WTC11 (cell line): Measurements from ENCODE around the gene POLR2E. TPM values are rescaled to one million over a fixed set of nuclear protein-coding genes. Genes with fewer than 3 reads are reported as not detected.

Experiments
- ATAC-seq: fragments of 200-7000 bp; cut with Tn5 transposase; 2 replicates; pipeline ENCODE4 v1.10.0; 2021; ENCODE audit warnings: mild to moderate bottlenecking, moderate library complexity
- CTCF ChIA-PET: fragments of 300-600 bp; sonication (Branson Sonifier 250); formaldehyde crosslinking; loops from one replicate; lab custom pipeline; 2021; ENCODE audit warnings: antibody characterized with exemption; lab: Charles Lee
- POLR2A ChIA-PET: fragments of 350-600 bp; sonication (Branson Sonifier 250); formaldehyde crosslinking; loops from one replicate; lab custom pipeline; 2021; ENCODE audit warnings: antibody characterized with exemption; lab: Charles Lee
- DNase-seq: peaks from one replicate; pipeline ENCODE4 v3.0.0; 2021; ENCODE audit warnings: low spot score
- H3K27ac Mint-ChIP-seq: 2 replicates; pipeline ENCODE4 v1.8.0; 2021; ENCODE audit warnings: mixed read lengths
- H3K27me3 Mint-ChIP-seq: 2 replicates; pipeline ENCODE4 v1.8.0; 2021; ENCODE audit warnings: low read depth, mild to moderate bottlenecking, moderate library complexity, mixed read lengths
- H3K36me3 Mint-ChIP-seq: 2 replicates; pipeline ENCODE4 v1.8.0; 2021; ENCODE audit warnings: mixed read lengths
- H3K4me1 Mint-ChIP-seq: 2 replicates; pipeline ENCODE4 v1.8.0; 2022; ENCODE audit warnings: mixed read lengths
- H3K4me3 Mint-ChIP-seq: 2 replicates; pipeline ENCODE4 v1.8.0; 2021; ENCODE audit warnings: mild to moderate bottlenecking, moderate library complexity, mixed read lengths
- H3K9me3 Mint-ChIP-seq: 2 replicates; pipeline ENCODE4 v1.8.0; 2021; ENCODE audit warnings: mixed read lengths
- GTF2I ChIP-seq: fragments of 250-450 bp; sonication (Bioruptor Pico); conservative IDR thresholded peaks from 2 replicates; pipeline ENCODE4 v1.4.0; 2021; ENCODE audit warnings: mild to moderate bottlenecking
- HMGA2 ChIP-seq: fragments of 250-450 bp; sonication (Bioruptor Pico); IDR thresholded peaks from 2 replicates; pipeline ENCODE4 v1.4.0; 2021; ENCODE audit warnings: mild to moderate bottlenecking, moderate library complexity
- NR1H2 ChIP-seq: sonication (generic); formaldehyde crosslinking; IDR thresholded peaks from 2 replicates; pipeline ENCODE4 v1.9.0; 2021; ENCODE audit warnings: mild to moderate bottlenecking, moderate library complexity, missing genetic modification reagents
- OVOL2 ChIP-seq: fragments of 250-450 bp; sonication (Bioruptor Pico); IDR thresholded peaks from 2 replicates; pipeline ENCODE4 v1.9.0; 2021; ENCODE audit warnings: mild to moderate bottlenecking, borderline replicate concordance
- RELA ChIP-seq: sonication (generic); formaldehyde crosslinking; IDR thresholded peaks from 2 replicates; pipeline ENCODE4 v1.8.1; 2022; ENCODE audit warnings: missing genetic modification reagents, mild to moderate bottlenecking, borderline replicate concordance
- TP53 ChIP-seq: sonication (generic); formaldehyde crosslinking; IDR thresholded peaks from 2 replicates; pipeline ENCODE4 v1.8.1; 2023; ENCODE audit warnings: mild to moderate bottlenecking, missing genetic modification reagents
- ZNF416 ChIP-seq: fragments of 250-450 bp; sonication (Bioruptor Pico); IDR thresholded peaks from 2 replicates; pipeline ENCODE4 v1.9.0; 2021; ENCODE audit warnings: mild to moderate bottlenecking, inconsistent platforms
- total RNA-seq: library from RNA; stranded (reverse); gene quantifications from 3 replicates; pipeline ENCODE4 v1.2.3, GENCODE V29; 2021
- TF ChIP-seq, protein P1 (sequence below): sonication (generic); formaldehyde crosslinking; IDR thresholded peaks from 2 replicates; pipeline ENCODE4 v1.8.1; 2023; ENCODE audit warnings: mild to moderate bottlenecking, missing genetic modification reagents
- TF ChIP-seq, protein P2 (sequence below): sonication (generic); formaldehyde crosslinking; IDR thresholded peaks from 2 replicates; pipeline ENCODE4 v1.8.1; 2022; ENCODE audit warnings: mild to moderate bottlenecking, moderate library complexity, missing genetic modification reagents
- TF ChIP-seq, protein P3 (sequence below): fragments of 250-450 bp; sonication (Bioruptor Pico); IDR thresholded peaks from 2 replicates; pipeline ENCODE4 v1.9.0; 2021; ENCODE audit warnings: mild to moderate bottlenecking
- TF ChIP-seq, protein P4 (sequence below): sonication (generic); formaldehyde crosslinking; IDR thresholded peaks from 2 replicates; pipeline ENCODE4 v1.8.1; 2023; ENCODE audit warnings: mild to moderate bottlenecking, moderate library complexity, missing genetic modification reagents
- TF ChIP-seq, protein P5 (sequence below): sonication (generic); formaldehyde crosslinking; IDR thresholded peaks from 2 replicates; pipeline ENCODE4 v1.8.1; 2023; ENCODE audit warnings: mild to moderate bottlenecking, missing genetic modification reagents
- TF ChIP-seq, protein P6 (sequence below): sonication (generic); formaldehyde crosslinking; IDR thresholded peaks from 2 replicates; pipeline ENCODE4 v1.8.1; 2023; ENCODE audit warnings: mild to moderate bottlenecking, missing genetic modification reagents, moderate library complexity
- TF ChIP-seq, protein P7 (sequence below): fragments of 250-450 bp; sonication (Bioruptor Pico); IDR thresholded peaks from 2 replicates; pipeline ENCODE4 v1.9.0; 2021; ENCODE audit warnings: mild to moderate bottlenecking

Gene POLR2E
- total RNA-seq, 1 experiment from 2014 or later = 275 TPM

DNA sequence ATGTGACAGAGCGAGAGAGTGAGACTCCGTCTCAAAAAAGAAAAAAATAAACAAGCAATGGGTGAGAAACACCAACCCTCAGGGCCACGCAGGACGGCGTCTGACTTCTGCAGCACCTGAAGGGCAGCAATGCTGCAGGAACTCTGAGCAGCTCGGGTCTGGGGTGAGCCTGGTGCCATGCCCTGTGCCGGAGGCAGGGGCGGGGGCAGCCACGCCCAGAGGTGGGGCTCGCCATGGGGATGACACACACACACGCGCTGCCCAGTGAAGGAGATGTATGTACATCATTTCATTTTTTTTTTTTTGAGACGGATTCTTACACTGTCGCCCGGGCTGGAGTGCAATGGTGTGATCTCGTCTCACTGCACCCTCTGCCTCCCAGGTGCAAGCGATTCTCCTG lies 32.9 kb upstream of the POLR2E start:
- no peak for ATAC-seq
- Mint-ChIP-seq H3K4me1 (no peaks in the 10 kb centered on the region), H3K36me3 (no peaks in the 10 kb centered on the region)
- POLR2A ChIA-PET = no interaction called here
- TF ChIP-seq, protein P1, sequence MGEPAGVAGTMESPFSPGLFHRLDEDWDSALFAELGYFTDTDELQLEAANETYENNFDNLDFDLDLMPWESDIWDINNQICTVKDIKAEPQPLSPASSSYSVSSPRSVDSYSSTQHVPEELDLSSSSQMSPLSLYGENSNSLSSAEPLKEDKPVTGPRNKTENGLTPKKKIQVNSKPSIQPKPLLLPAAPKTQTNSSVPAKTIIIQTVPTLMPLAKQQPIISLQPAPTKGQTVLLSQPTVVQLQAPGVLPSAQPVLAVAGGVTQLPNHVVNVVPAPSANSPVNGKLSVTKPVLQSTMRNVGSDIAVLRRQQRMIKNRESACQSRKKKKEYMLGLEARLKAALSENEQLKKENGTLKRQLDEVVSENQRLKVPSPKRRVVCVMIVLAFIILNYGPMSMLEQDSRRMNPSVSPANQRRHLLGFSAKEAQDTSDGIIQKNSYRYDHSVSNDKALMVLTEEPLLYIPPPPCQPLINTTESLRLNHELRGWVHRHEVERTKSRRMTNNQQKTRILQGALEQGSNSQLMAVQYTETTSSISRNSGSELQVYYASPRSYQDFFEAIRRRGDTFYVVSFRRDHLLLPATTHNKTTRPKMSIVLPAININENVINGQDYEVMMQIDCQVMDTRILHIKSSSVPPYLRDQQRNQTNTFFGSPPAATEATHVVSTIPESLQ (CRISPR knock-in tag) = no peak
- TF ChIP-seq, protein P2, sequence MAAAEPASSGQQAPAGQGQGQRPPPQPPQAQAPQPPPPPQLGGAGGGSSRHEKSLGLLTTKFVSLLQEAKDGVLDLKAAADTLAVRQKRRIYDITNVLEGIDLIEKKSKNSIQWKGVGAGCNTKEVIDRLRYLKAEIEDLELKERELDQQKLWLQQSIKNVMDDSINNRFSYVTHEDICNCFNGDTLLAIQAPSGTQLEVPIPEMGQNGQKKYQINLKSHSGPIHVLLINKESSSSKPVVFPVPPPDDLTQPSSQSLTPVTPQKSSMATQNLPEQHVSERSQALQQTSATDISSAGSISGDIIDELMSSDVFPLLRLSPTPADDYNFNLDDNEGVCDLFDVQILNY (CRISPR knock-in tag) = no peak
- TF ChIP-seq, protein P3, sequence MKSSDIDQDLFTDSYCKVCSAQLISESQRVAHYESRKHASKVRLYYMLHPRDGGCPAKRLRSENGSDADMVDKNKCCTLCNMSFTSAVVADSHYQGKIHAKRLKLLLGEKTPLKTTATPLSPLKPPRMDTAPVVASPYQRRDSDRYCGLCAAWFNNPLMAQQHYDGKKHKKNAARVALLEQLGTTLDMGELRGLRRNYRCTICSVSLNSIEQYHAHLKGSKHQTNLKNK (CRISPR knock-in tag) = no peak
- no peak for TF ChIP-seq NR1H2 (CRISPR knock-in tag)
- TF ChIP-seq TP53 (CRISPR knock-in tag) = no peak
- TF ChIP-seq ZNF416 (CRISPR knock-in tag) = no peak
- TF ChIP-seq, protein P4, sequence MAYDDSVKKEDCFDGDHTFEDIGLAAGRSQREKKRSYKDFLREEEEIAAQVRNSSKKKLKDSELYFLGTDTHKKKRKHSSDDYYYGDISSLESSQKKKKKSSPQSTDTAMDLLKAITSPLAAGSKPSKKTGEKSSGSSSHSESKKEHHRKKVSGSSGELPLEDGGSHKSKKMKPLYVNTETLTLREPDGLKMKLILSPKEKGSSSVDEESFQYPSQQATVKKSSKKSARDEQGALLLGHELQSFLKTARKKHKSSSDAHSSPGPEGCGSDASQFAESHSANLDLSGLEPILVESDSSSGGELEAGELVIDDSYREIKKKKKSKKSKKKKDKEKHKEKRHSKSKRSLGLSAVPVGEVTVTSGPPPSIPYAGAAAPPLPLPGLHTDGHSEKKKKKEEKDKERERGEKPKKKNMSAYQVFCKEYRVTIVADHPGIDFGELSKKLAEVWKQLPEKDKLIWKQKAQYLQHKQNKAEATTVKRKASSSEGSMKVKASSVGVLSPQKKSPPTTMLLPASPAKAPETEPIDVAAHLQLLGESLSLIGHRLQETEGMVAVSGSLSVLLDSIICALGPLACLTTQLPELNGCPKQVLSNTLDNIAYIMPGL = no peak
- no peak for TF ChIP-seq GTF2I (CRISPR knock-in tag)
- TF ChIP-seq, protein P5, sequence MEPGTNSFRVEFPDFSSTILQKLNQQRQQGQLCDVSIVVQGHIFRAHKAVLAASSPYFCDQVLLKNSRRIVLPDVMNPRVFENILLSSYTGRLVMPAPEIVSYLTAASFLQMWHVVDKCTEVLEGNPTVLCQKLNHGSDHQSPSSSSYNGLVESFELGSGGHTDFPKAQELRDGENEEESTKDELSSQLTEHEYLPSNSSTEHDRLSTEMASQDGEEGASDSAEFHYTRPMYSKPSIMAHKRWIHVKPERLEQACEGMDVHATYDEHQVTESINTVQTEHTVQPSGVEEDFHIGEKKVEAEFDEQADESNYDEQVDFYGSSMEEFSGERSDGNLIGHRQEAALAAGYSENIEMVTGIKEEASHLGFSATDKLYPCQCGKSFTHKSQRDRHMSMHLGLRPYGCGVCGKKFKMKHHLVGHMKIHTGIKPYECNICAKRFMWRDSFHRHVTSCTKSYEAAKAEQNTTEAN (CRISPR knock-in tag) = no peak
- TF ChIP-seq, protein P6, sequence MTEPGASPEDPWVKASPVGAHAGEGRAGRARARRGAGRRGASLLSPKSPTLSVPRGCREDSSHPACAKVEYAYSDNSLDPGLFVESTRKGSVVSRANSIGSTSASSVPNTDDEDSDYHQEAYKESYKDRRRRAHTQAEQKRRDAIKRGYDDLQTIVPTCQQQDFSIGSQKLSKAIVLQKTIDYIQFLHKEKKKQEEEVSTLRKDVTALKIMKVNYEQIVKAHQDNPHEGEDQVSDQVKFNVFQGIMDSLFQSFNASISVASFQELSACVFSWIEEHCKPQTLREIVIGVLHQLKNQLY (CRISPR knock-in tag) = no peak
- no peak for TF ChIP-seq OVOL2 (CRISPR knock-in tag)
- no peak for TF ChIP-seq RELA (CRISPR knock-in tag)
- TF ChIP-seq, protein P7, sequence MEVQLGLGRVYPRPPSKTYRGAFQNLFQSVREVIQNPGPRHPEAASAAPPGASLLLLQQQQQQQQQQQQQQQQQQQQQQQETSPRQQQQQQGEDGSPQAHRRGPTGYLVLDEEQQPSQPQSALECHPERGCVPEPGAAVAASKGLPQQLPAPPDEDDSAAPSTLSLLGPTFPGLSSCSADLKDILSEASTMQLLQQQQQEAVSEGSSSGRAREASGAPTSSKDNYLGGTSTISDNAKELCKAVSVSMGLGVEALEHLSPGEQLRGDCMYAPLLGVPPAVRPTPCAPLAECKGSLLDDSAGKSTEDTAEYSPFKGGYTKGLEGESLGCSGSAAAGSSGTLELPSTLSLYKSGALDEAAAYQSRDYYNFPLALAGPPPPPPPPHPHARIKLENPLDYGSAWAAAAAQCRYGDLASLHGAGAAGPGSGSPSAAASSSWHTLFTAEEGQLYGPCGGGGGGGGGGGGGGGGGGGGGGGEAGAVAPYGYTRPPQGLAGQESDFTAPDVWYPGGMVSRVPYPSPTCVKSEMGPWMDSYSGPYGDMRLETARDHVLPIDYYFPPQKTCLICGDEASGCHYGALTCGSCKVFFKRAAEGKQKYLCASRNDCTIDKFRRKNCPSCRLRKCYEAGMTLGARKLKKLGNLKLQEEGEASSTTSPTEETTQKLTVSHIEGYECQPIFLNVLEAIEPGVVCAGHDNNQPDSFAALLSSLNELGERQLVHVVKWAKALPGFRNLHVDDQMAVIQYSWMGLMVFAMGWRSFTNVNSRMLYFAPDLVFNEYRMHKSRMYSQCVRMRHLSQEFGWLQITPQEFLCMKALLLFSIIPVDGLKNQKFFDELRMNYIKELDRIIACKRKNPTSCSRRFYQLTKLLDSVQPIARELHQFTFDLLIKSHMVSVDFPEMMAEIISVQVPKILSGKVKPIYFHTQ = no peak
- no peak for TF ChIP-seq HMGA2 (CRISPR knock-in tag)
- TF ChIP-seq, all 79 proteins: peak for 0
- H3K4me3 Mint-ChIP-seq = no peak overlapping the region
- CTCF ChIA-PET = interaction anchor here (1.8 to 3.8 kb wide), 2 partner anchors 15 to 18 kb away, joined by 4 to 28 read pairs; no protein-coding TSS in a partner anchor
- no peak overlapping the region for H3K27ac Mint-ChIP-seq
- no peak for DNase-seq
- no peaks in the 10 kb centered on the region for H3K9me3 Mint-ChIP-seq
- H3K27me3 Mint-ChIP-seq = no peaks in the 10 kb centered on the region
